Epithelial cell of esophagus (primary cell): Measurements from ENCODE around the gene ARHGEF1.
A peak's percentile ranks its signal among the peaks of the same experiment; 100 is the strongest.

ENCODE experiments used
- DNase-seq: peaks from one replicate; pipeline ENCODE4 v3.0.0; 2010; ENCODE audit warnings: low read depth
- H3K4me3 ChIP-seq: 2 replicates; pipeline ENCODE4 v1.5.1; 2011; ENCODE audit warnings: mild to moderate bottlenecking, low read length, control low read depth
- TF ChIP-seq, protein P1 (sequence below): IDR thresholded peaks from 2 replicates; pipeline ENCODE4 v1.5.1; 2011; ENCODE audit warnings: low read depth, mild to moderate bottlenecking, low read length, control low read depth, inconsistent platforms; ENCODE audit not compliant: insufficient read depth; ENCODE audit errors: missing control alignments

The ARHGEF1 gene

GRCh38 chr19:41876847-41877832 lies 5.8 kb upstream of the ARHGEF1 start, which contains the start of gene CD79A:
Gene CD79A (plus strand): TSS chr19:41877279. CDS start chr19:41877305, 26 bp downstream.
- no peak for DNase-seq
- H3K4me3 ChIP-seq = no peak within 1 kb of the TSS
- TF ChIP-seq, protein P1, sequence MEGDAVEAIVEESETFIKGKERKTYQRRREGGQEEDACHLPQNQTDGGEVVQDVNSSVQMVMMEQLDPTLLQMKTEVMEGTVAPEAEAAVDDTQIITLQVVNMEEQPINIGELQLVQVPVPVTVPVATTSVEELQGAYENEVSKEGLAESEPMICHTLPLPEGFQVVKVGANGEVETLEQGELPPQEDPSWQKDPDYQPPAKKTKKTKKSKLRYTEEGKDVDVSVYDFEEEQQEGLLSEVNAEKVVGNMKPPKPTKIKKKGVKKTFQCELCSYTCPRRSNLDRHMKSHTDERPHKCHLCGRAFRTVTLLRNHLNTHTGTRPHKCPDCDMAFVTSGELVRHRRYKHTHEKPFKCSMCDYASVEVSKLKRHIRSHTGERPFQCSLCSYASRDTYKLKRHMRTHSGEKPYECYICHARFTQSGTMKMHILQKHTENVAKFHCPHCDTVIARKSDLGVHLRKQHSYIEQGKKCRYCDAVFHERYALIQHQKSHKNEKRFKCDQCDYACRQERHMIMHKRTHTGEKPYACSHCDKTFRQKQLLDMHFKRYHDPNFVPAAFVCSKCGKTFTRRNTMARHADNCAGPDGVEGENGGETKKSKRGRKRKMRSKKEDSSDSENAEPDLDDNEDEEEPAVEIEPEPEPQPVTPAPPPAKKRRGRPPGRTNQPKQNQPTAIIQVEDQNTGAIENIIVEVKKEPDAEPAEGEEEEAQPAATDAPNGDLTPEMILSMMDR = no peak

- DNase-seq = no peak
- TF ChIP-seq, protein P1 = no peak
- H3K4me3 ChIP-seq = no peak overlapping the region
These were observed 4.8 kb upstream of the ARHGEF1 start for GRCh38 chr19:41877916-41878905.

DNA sequence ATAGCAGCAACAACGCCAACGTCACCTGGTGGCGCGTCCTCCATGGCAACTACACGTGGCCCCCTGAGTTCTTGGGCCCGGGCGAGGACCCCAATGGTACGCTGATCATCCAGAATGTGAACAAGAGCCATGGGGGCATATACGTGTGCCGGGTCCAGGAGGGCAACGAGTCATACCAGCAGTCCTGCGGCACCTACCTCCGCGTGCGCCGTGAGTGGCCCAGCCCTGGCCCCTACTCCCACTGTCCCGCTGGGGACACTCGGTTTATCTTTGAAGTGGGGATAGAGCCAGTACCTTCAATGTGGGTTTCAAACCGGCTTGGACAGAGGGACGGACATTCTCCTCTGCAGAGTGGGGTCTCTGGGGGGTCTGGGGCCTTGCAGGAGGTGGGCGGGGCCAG lies 3.9 kb upstream of the ARHGEF1 start:
- TF ChIP-seq, protein P1 = no peak
- no peak overlapping the region for H3K4me3 ChIP-seq
- no peak for DNase-seq

DNA sequence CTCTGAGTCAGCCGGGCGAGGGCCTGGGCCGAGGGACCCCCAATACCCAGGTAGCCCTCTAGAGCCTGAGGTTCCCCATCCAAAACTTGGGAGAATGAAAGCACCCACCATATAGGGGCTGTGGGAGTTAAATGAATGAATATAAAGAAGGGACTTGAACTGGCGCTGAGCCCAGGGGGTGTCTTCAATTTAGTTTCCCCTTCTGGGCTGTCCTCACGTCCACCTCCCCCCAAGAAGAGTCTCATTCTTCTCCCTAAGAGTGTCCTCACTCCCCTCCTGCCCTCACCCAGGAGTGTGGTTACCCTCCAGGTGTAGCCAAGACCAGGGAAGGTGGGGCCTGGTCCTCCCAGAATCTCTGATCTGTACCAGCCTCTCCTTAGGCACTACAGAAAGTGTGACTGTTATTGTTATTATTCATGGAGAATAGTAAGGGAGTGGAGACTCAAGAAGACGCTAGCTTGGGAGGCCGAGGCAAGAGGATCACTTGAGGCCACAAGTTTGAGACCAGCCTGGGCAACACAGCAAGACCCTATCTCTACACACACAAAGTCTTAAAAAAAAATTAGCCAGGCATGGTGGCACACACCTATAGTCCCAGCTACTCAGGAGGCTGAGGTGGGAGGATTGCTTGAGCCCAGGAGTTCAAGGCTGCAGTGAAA lies 3.2 kb upstream of the ARHGEF1 start:
- DNase-seq = no peak
- no peak overlapping the region for H3K4me3 ChIP-seq
- TF ChIP-seq, protein P1 = no peak

- no peak for DNase-seq
- no peak overlapping the region for H3K4me3 ChIP-seq
- TF ChIP-seq, protein P1 = no peak
These were observed 2.7 kb upstream of the ARHGEF1 start for GRCh38 chr19:41880329-41880708.

DNA sequence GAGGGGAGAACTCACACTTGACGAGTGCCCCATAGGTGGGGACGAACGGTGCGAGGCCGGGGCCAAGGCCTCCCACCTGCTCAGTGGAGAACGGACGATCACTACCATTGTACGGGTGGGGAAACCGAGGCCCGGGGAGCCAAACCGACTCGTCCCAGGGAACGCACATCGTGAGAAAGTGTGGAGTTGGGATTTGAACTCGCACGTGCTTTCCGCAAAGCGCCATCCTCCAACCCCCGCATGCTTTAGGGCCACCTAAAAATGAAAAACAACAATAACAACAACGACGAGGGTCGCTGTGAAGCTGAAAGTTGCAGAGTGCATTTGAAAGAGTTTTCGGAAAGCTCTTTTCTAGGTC lies 458 bp downstream of the ARHGEF1 start:
- TF ChIP-seq, protein P1 = no peak
- DNase-seq = no peak
- H3K4me3 ChIP-seq = peak overlapping the region; percentile 97
